ENCODE data around the gene LRRC74B.

Gene LRRC74B

GRCh38 chr22:21012446-21013407 lies 33.0 kb upstream of the LRRC74B start:
- TF ChIP-seq CTCF (IDR thresholded peaks at IDR 0.05; ENCODE audit: low read depth, low read length) = no peak

GRCh38 chr22:21013657-21014201 lies 32.0 kb upstream of the LRRC74B start:
- peak overlapping the region; percentile 67 for H3K4me3 ChIP-seq (ENCODE audit: low read depth, low read length)
- H3K27ac ChIP-seq = peak overlapping the region; percentile 86
- no peaks in the 10 kb centered on the region for H3K27me3 ChIP-seq (ENCODE audit: insufficient read depth, low read depth, severe bottlenecking)
- DNase-seq = no peak
- no peaks in the 10 kb centered on the region for H3K9me3 ChIP-seq (ENCODE audit: severe bottlenecking)
- TF ChIP-seq CTCF (IDR thresholded peaks at IDR 0.05; ENCODE audit: low read depth, low read length) = no peak
- peaks cover 10% of the 10 kb centered on the region for H3K36me3 ChIP-seq

More at GRCh38 chr22:21012446-21013407, 33.0 kb upstream of the LRRC74B start:
- peaks cover 16% of the 10 kb centered on the region for H3K36me3 ChIP-seq
- H3K9me3 ChIP-seq (ENCODE audit: severe bottlenecking) = no peaks in the 10 kb centered on the region
- no peak for DNase-seq
- peak overlapping the region; percentile 86 for H3K27ac ChIP-seq
- no peaks in the 10 kb centered on the region for H3K27me3 ChIP-seq (ENCODE audit: insufficient read depth, low read depth, severe bottlenecking)
- peak overlapping the region; percentile 67; the same call in 1 of the 2 replicates for H3K4me3 ChIP-seq (ENCODE audit: low read depth, low read length)

GRCh38 chr22:21014202-21014725 lies 31.5 kb upstream of the LRRC74B start:
- Histone ChIP-seq H3K27ac (peak overlapping the region; percentile 86), H3K27me3 (ENCODE audit: insufficient read depth, low read depth, severe bottlenecking) (no peaks in the 10 kb centered on the region), H3K36me3 (peaks cover 9% of the 10 kb centered on the region), H3K9me3 (ENCODE audit: severe bottlenecking) (no peaks in the 10 kb centered on the region), H3K4me3 (ENCODE audit: low read depth, low read length) (peak overlapping the region; percentile 67)
- DNase-seq = peak; percentile 98
- TF ChIP-seq CTCF (IDR thresholded peaks at IDR 0.05; ENCODE audit: low read depth, low read length) = no peak

GRCh38 chr22:21014726-21015465 lies 30.9 kb upstream of the LRRC74B start, which contains the start of gene P2RX6:
Gene P2RX6 (plus strand): TSS chr22:21015165. CDS start chr22:21015175, 10 bp downstream.
- Histone ChIP-seq H3K36me3 (peaks cover 4% of the 10 kb centered on the region; the same call in 1 of the 2 replicates), H3K27ac (peak within 1 kb of the TSS; percentile 86), H3K9me3 (ENCODE audit: severe bottlenecking) (no peaks in the 10 kb centered on the region), H3K4me3 (ENCODE audit: low read depth, low read length) (peak within 1 kb of the TSS; percentile 67), H3K27me3 (ENCODE audit: insufficient read depth, low read depth, severe bottlenecking) (no peaks in the 10 kb centered on the region)
- no peak for TF ChIP-seq CTCF (IDR thresholded peaks at IDR 0.05; ENCODE audit: low read depth, low read length)
- peak; percentile 76 for DNase-seq

GRCh38 chr22:21015466-21016006 lies 30.2 kb upstream of the LRRC74B start:
- TF ChIP-seq CTCF (IDR thresholded peaks at IDR 0.05; ENCODE audit: low read depth, low read length) = no peak

More at GRCh38 chr22:21015466-21016006, 30.2 kb upstream of the LRRC74B start:
- Histone ChIP-seq H3K27me3 (ENCODE audit: insufficient read depth, low read depth, severe bottlenecking) (no peaks in the 10 kb centered on the region), H3K4me3 (ENCODE audit: low read depth, low read length) (no peak overlapping the region), H3K9me3 (ENCODE audit: severe bottlenecking) (no peaks in the 10 kb centered on the region), H3K27ac (peak overlapping the region; percentile 69), H3K36me3 (no peaks in the 10 kb centered on the region; the same call in 1 of the 2 replicates)
- DNase-seq = no peak
